HepG2 (cell line): ENCODE results near the gene CHID1. TPM values are rescaled to one million over a fixed set of nuclear protein-coding genes. Genes with fewer than 3 reads are reported as not detected.

ENCODE experiments used
- ATAC-seq: fragments of 200-7000 bp; cut with Tn5 transposase; 3 replicates; pipeline ENCODE4 v1.9.1; 2020; ENCODE audit warnings: mild to moderate bottlenecking, moderate library complexity
- BruUV-seq: library from RNA; stranded (reverse); fragments of 400-500 nt; replicated peaks from 2 replicates; lab custom pipeline; 2021; lab: Mats Ljungman, UMichigan
- CTCF ChIA-PET: fragments of 300-600 bp; formaldehyde crosslinking; extraction: SDS; loops from one replicate; lab custom pipeline; 2021; ENCODE audit warnings: low total read pairs, inconsistent platforms, low intra/inter-chr PET ratio; lab: Yijun Ruan, JAX
- POLR2A ChIA-PET: fragments of 350-600 bp; sonication (Branson Sonifier 250); formaldehyde crosslinking; loops from one replicate; lab custom pipeline; 2020; ENCODE audit warnings: antibody characterized with exemption, inconsistent platforms; lab: Yijun Ruan, JAX
- DNase-seq: peaks from one replicate; pipeline ENCODE4 v3.0.0-alpha.2; 2015; ENCODE audit warnings: low spot score
- FAIRE-seq: peaks from 3 replicates; lab custom pipeline; 2011; peaks lifted over from hg19 to GRCh38; lab: Jason Lieb, UNC
- H2AFZ ChIP-seq: one replicate; pipeline ENCODE4 v1.6.1; 2011; ENCODE audit warnings: low read length, inconsistent platforms
- H3K27ac ChIP-seq: fragments of 300-600 bp; 3 replicates; pipeline ENCODE4 v1.8.0; 2011; ENCODE audit warnings: mixed run types, mild to moderate bottlenecking, mixed read lengths, low read length, inconsistent platforms; ENCODE audit not compliant: insufficient read depth; ENCODE audit errors: extremely low read length
- H3K27me3 ChIP-seq, 2 experiments: fragments of 200-600 bp in 1 of 2; 2 replicates in 1 of 2; 3 replicates in 1 of 2; pipeline versions ENCODE4 v1.6.0 to v1.8.0; 2011; ENCODE audit warnings: low read length in 2 of 2, mild to moderate bottlenecking in 2 of 2, moderate library complexity in 2 of 2, inconsistent platforms in 1 of 2; ENCODE audit not compliant: insufficient read depth in 2 of 2, control insufficient read depth in 1 of 2
- H3K36me3 ChIP-seq, 2 experiments: fragments of 200-600 bp in 1 of 2; replicated peaks in 1 of 2; 2 replicates in 1 of 2; 3 replicates in 1 of 2; pipeline versions ENCODE4 v1.5.1 to v1.8.0; 2011; ENCODE audit warnings: low read length in 2 of 2, inconsistent platforms in 1 of 2; ENCODE audit not compliant: insufficient read depth in 2 of 2, control insufficient read depth in 1 of 2
- H3K4me1 ChIP-seq: 2 replicates; pipeline ENCODE4 v1.5.1; 2012; ENCODE audit warnings: low read length, inconsistent platforms; ENCODE audit not compliant: insufficient read depth
- H3K4me2 ChIP-seq: 2 replicates; pipeline ENCODE4 v1.6.0; 2011; ENCODE audit warnings: low read depth, low read length, inconsistent platforms
- H3K4me3 ChIP-seq, 3 experiments: fragments of 200-600 bp in 1 of 3; sonication (generic), shearing (Covaris generic) in 1 of 3; replicated peaks in 1 of 3; 2 replicates each; pipeline ENCODE4 v1.5.1; 2011 to 2016; ENCODE audit warnings: low read length in 3 of 3, inconsistent platforms in 2 of 3, low read depth in 2 of 3, mild to moderate bottlenecking in 2 of 3, control low read depth in 1 of 3, mixed read lengths in 1 of 3; ENCODE audit not compliant: insufficient read depth in 1 of 3
- H3K79me2 ChIP-seq: one replicate; pipeline ENCODE4 v1.6.1; 2011; ENCODE audit warnings: low read length, inconsistent platforms; ENCODE audit not compliant: insufficient read depth
- H3K9ac ChIP-seq: 2 replicates; pipeline ENCODE4 v1.6.0; 2011; ENCODE audit warnings: mild to moderate bottlenecking, low read depth, low read length, inconsistent platforms; ENCODE audit not compliant: insufficient read depth
- H3K9me3 ChIP-seq: 2 replicates; pipeline ENCODE4 v1.5.1; 2012; ENCODE audit warnings: mild to moderate bottlenecking, low read length
- H4K20me1 ChIP-seq: 2 replicates; pipeline ENCODE4 v1.6.0; 2011; ENCODE audit warnings: inconsistent platforms, mild to moderate bottlenecking, low read length, moderate library complexity; ENCODE audit not compliant: insufficient read depth
- HNF4G ChIP-seq, 2 experiments: sonication (generic) in 1 of 2; formaldehyde crosslinking in 1 of 2; IDR thresholded peaks; 2 replicates each; pipeline versions ENCODE4 v1.4.0 to v1.6.1; 2011 to 2020; ENCODE audit warnings: borderline replicate concordance in 2 of 2, low read depth in 2 of 2, mild to moderate bottlenecking in 2 of 2, low read length in 1 of 2, missing genetic modification reagents in 1 of 2, moderate library complexity in 1 of 2
- MAFF ChIP-seq: IDR thresholded peaks from 2 replicates; pipeline ENCODE4 v1.6.1; 2011; ENCODE audit warnings: low read depth, low read length, improper control_type of control experiment
- MAFK ChIP-seq, 2 experiments: IDR thresholded peaks in 1 of 2; conservative IDR thresholded peaks in 1 of 2; 2 replicates each; pipeline ENCODE4 v1.6.1; 2011; ENCODE audit warnings: improper control_type of control experiment in 2 of 2, low read length in 2 of 2
- ZFYVE20 ChIP-seq: sonication (generic); formaldehyde crosslinking; IDR thresholded peaks from 2 replicates; pipeline ENCODE4 v1.8.0; 2023; ENCODE audit warnings: low read depth, mild to moderate bottlenecking, moderate library complexity, missing genetic modification reagents, borderline replicate concordance
- ZNF180 ChIP-seq: sonication (generic); formaldehyde crosslinking; IDR thresholded peaks from 2 replicates; pipeline ENCODE4 v1.4.0; 2020; ENCODE audit warnings: low read depth, missing genetic modification reagents, borderline replicate concordance
- ZNF34 ChIP-seq: sonication (generic); formaldehyde crosslinking; IDR thresholded peaks from 2 replicates; pipeline ENCODE4 v1.4.0; 2020; ENCODE audit warnings: mild to moderate bottlenecking, missing genetic modification reagents, borderline replicate concordance
- ZNF567 ChIP-seq: sonication (generic); formaldehyde crosslinking; IDR thresholded peaks from 2 replicates; pipeline ENCODE4 v1.8.1; 2023; ENCODE audit warnings: mild to moderate bottlenecking, missing genetic modification reagents, borderline replicate concordance
- WGBS: methylation state at CpG from one replicate; pipeline ENCODE4 v1.1.6; 2017; ENCODE audit warnings: low lambda C conversion rate; 5-methylcytosine and 5-hydroxymethylcytosine counted together
- in situ Hi-C: cut with HindIII; loops from 2 replicates; pipeline ENCODE4 v1.10.0; 2017; ENCODE audit warnings: low pct_unique_long_range_greater_than_20kb; ENCODE audit not compliant: extremely low pct_ligation_motif_present
- intact Hi-C: fragments of 100-400 bp; cut with micrococcal nuclease; formaldehyde crosslinking; loops from one replicate; pipeline ENCODE4 v1.10.0; 2022; ENCODE audit not compliant: unreplicated experiment
- polyA plus RNA-seq, 8 experiments: library from polyadenylated mRNA; depleted of rRNA in 3 of 8; stranded (reverse) in 7 of 8; unstranded in 1 of 8; fragments of >200 nt; fragmentation: Illumina TruSeq in 4 of 8; extraction: Trizol in 4 of 8; gene quantifications; 2 replicates each; pipeline versions ENCODE4 v1.2.1 to v1.2.3, GENCODE V29; 2011 to 2016; ENCODE audit warnings: low read depth in 4 of 8, missing spikeins in 1 of 8, mixed read lengths in 1 of 8; ENCODE audit not compliant: insufficient read depth in 1 of 8
- total RNA-seq, 5 experiments: library from RNA; depleted of rRNA; stranded (reverse); fragments of >200 nt; fragmentation: Illumina TruSeq; extraction: Trizol; gene quantifications; 2 replicates each; pipeline ENCODE4 v1.2.3, GENCODE V29; 2016; ENCODE audit warnings: low read depth in 1 of 5

CHID1 gene
- total and polyA plus RNA-seq, 2 of the 13 experiments (the other 11 are each of a cell fraction or from before 2014, with no cell fraction given) = 65.1 to 93.6 TPM

- Histone ChIP-seq H3K27me3 (no peaks in the 10 kb centered on the region; a peak in 1 of 5 replicates), H3K4me2 (no peak overlapping the region), H3K4me3 (no peak overlapping the region), H2AFZ (no peak overlapping the region), H3K79me2 (peaks cover 87% of the 10 kb centered on the region), H3K4me1 (peaks cover 89% of the 10 kb centered on the region), H3K9me3 (no peaks in the 10 kb centered on the region), H3K27ac (no peak overlapping the region), H3K36me3 (peaks cover 6 to 11% of the 10 kb centered on the region in 2 experiments; a peak in 4 of 5 replicates), H4K20me1 (peaks cover 40% of the 10 kb centered on the region), H3K9ac (no peak overlapping the region)
- DNase-seq (no peak), ATAC-seq (no peak), FAIRE-seq (no peak)
- intact Hi-C loops = no loop called here
- in situ Hi-C loops = no loop called here
- 90% methylated on average over 4 of the region's 4 CpGs for WGBS
- peak; percentile 93 to 95 for TF ChIP-seq MAFK (conservative IDR thresholded peaks at IDR 0.05 in 1 of 2, IDR thresholded peaks at IDR 0.05 in 1 of 2; ENCODE audit: low read length in 2 of 2)
- peak; percentile 94 for TF ChIP-seq MAFF
- no peak for TF ChIP-seq ZNF34 (CRISPR knock-in tag)
- TF ChIP-seq HNF4G (IDR thresholded peaks at IDR 0.05; ENCODE audit: borderline replicate concordance, low read depth, low read length) = no peak
- TF ChIP-seq HNF4G (CRISPR knock-in tag; IDR thresholded peaks at IDR 0.05; ENCODE audit: borderline replicate concordance, low read depth) = no peak
- TF ChIP-seq ZFYVE20 (CRISPR knock-in tag) = no peak
- CTCF ChIA-PET = no interaction called here
- POLR2A ChIA-PET = no interaction called here
- BruUV-seq = no TSS peak
Observed at GRCh38 chr11:932435-932834, 21.8 kb upstream of the CHID1 start.

- intact Hi-C loops = no loop called here
Observed at GRCh38 chr11:931385-931784, 20.8 kb upstream of the CHID1 start.

More at GRCh38 chr11:931385-931784, 20.8 kb upstream of the CHID1 start:
- Histone ChIP-seq H3K4me2 (no peak overlapping the region), H3K9ac (no peak overlapping the region), H3K4me1 (peaks cover 87% of the 10 kb centered on the region), H3K79me2 (peaks cover 88% of the 10 kb centered on the region), H4K20me1 (peaks cover 40% of the 10 kb centered on the region)
- in situ Hi-C loops = no loop called here
- FAIRE-seq (no peak), DNase-seq (no peak)
- no TSS peak for BruUV-seq
- CTCF ChIA-PET = no interaction called here
- POLR2A ChIA-PET = no interaction called here
- no peak for TF ChIP-seq ZNF567
- TF ChIP-seq ZNF180 (CRISPR knock-in tag) = no peak
- TF ChIP-seq, all 625 proteins: peak for 0
- no peak overlapping the region for H2AFZ ChIP-seq
- no peak overlapping the region for H3K27ac ChIP-seq
- WGBS = 95% methylated on average over 3 of the region's 3 CpGs
- H3K4me3 ChIP-seq = no peak overlapping the region
- H3K9me3 ChIP-seq = no peaks in the 10 kb centered on the region
- no peak for ATAC-seq
- peaks cover 6 to 11% of the 10 kb centered on the region in 2 experiments; a peak in 4 of 5 replicates for H3K36me3 ChIP-seq
- H3K27me3 ChIP-seq = no peaks in the 10 kb centered on the region; a peak in 1 of 5 replicates
